GM12878 (cell line): ENCODE measurements around the gene ANKRD24.

ENCODE experiments used
- BRCA1 ChIP-seq: IDR thresholded peaks from 2 replicates; pipeline ENCODE4 v1.6.1; 2011; ENCODE audit warnings: low read depth, low read length, improper control_type of control experiment
- CTCF ChIP-seq, 3 experiments: IDR thresholded peaks in 2 of 3; conservative IDR thresholded peaks in 1 of 3; 2 replicates each; pipeline ENCODE4 v1.5.1; 2011; ENCODE audit warnings: low read depth in 3 of 3, low read length in 3 of 3, mild to moderate bottlenecking in 3 of 3, control low read depth in 2 of 3, moderate library complexity in 2 of 3, inconsistent platforms in 1 of 3, mixed read lengths in 1 of 3; ENCODE audit not compliant: control insufficient read depth in 2 of 3, insufficient read depth in 1 of 3; ENCODE audit errors: extremely low read depth in 1 of 3
- EGR1 ChIP-seq, 2 experiments: IDR thresholded peaks; 1 replicate in 1 of 2; 2 replicates in 1 of 2; pipeline ENCODE4 v1.6.1; 2011 to 2012; ENCODE audit warnings: low read depth in 2 of 2, low read length in 2 of 2, borderline replicate concordance in 1 of 2, mild to moderate bottlenecking in 1 of 2, moderate library complexity in 1 of 2
- IRF3 ChIP-seq: fragments of 450-650 bp; IDR thresholded peaks from 2 replicates; pipeline ENCODE4 v1.6.1; 2014; ENCODE audit warnings: mild to moderate bottlenecking
- MAX ChIP-seq: IDR thresholded peaks from 2 replicates; pipeline ENCODE4 v1.6.1; 2012; ENCODE audit warnings: low read depth, low read length, improper control_type of control experiment
- NR2C1 ChIP-seq: fragments of 450-650 bp; IDR thresholded peaks from 2 replicates; pipeline ENCODE4 v1.6.1; 2017; ENCODE audit warnings: antibody characterized with exemption, mild to moderate bottlenecking, moderate library complexity
- PKNOX1 ChIP-seq: fragments of 450-650 bp; IDR thresholded peaks from 2 replicates; pipeline ENCODE4 v1.6.1; 2016; ENCODE audit warnings: mild to moderate bottlenecking
- RAD21 ChIP-seq: IDR thresholded peaks from 2 replicates; pipeline ENCODE4 v1.6.1; 2011; ENCODE audit warnings: mild to moderate bottlenecking, low read depth, low read length, moderate library complexity; ENCODE audit not compliant: insufficient read depth
- SIN3A ChIP-seq: IDR thresholded peaks from 2 replicates; pipeline ENCODE4 v1.6.1; 2012; ENCODE audit warnings: low read depth, low read length, improper control_type of control experiment
- TCF3 ChIP-seq: IDR thresholded peaks from 2 replicates; pipeline ENCODE4 v1.6.1; 2012; ENCODE audit warnings: low read depth, mild to moderate bottlenecking, low read length, borderline replicate concordance; ENCODE audit not compliant: insufficient read depth

DNA sequence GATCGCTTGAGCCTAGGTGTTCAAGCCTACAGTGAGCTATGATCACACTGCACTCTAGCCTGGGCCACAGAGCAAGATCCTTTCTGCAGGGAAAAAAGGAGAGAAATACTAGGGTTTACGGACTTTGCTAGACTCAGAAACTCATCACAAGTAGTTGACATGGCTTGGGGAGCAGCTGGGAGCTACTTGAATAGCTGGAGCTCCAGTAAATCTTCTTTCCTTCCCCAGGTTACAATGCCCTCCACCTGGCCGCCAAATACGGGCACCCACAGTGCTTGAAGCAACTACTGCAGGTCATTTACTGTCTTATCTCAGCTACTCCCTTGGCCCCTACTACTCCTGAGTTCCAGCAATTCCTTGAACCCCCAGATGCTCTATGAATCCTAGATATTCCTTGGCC is 19.3 kb downstream of the ANKRD24 start:
- TF ChIP-seq CTCF (IDR thresholded peaks at IDR 0.05 in 2 of 3, conservative IDR thresholded peaks at IDR 0.05 in 1 of 3; ENCODE audit: control insufficient read depth in 2 of 3, extremely low read depth in 1 of 3, insufficient read depth in 1 of 3, low read depth in 3 of 3, low read length in 3 of 3) (no peak), NR2C1 (no peak), BRCA1 (no peak), RAD21 (no peak), IRF3 (no peak), MAX (no peak), PKNOX1 (no peak), EGR1 (IDR thresholded peaks at IDR 0.05; ENCODE audit: borderline replicate concordance in 1 of 2, low read depth in 2 of 2, low read length in 2 of 2) (no peak), SIN3A (no peak), TCF3 (no peak)
